C4-2B (cell line): ENCODE results near the gene NRIP2.
"Not testable (repeated sequence)": the region's sequence is repeated elsewhere in the genome, so short reads cannot be mapped to it uniquely, and the experiment has no call there.

ENCODE experiments used
- H3K27ac ChIP-seq: fragments of 450-650 bp; 2 replicates; pipeline ENCODE4 v1.5.1; 2017
- CTCF ChIP-seq: fragments of 450-650 bp; conservative IDR thresholded peaks from 2 replicates; pipeline ENCODE4 v1.5.1; 2017; ENCODE audit warnings: mild to moderate bottlenecking
- ZFX ChIP-seq: fragments of 450-650 bp; IDR thresholded peaks from 2 replicates; pipeline ENCODE4 v1.6.1; 2017

NRIP2 gene

GRCh38 chr12:2834581-2835491, at the start of gene NRIP2:
NRIP2 (minus strand) TSS chr12:2835035; CDS start chr12:2834983, 52 bp downstream.
- no peak within 1 kb of the TSS for H3K27ac ChIP-seq
- no peak for TF ChIP-seq CTCF
- TF ChIP-seq ZFX, result no peak

- H3K27ac ChIP-seq, result no peak overlapping the region
- TF ChIP-seq ZFX (no peak), CTCF (no peak)
These were observed 45.0 kb upstream of the NRIP2 start for GRCh38 chr12:2879853-2880252.

- TF ChIP-seq CTCF, result no peak
- no peak for TF ChIP-seq ZFX
- peak overlapping the region; percentile 90 for H3K27ac ChIP-seq
These were observed 43.3 kb upstream of the NRIP2 start for GRCh38 chr12:2877953-2878732.

- no peak; the same call in 1 of the 2 replicates for TF ChIP-seq CTCF
- TF ChIP-seq ZFX, result peak; percentile 75
These were observed 42.5 kb upstream of the NRIP2 start, which contains the start of the genes FOXM1 and RHNO1 for GRCh38 chr12:2877047-2877952. FOXM1 (minus strand) TSS chr12:2877174; CDS start chr12:2874478, 2,696 bp downstream. RHNO1 (plus strand) TSS chr12:2877223; CDS start chr12:2885367, 8,144 bp downstream.

GRCh38 chr12:2876431-2877046, 41.7 kb upstream of the NRIP2 start:
- peak overlapping the region; percentile 90 for H3K27ac ChIP-seq
- TF ChIP-seq CTCF (no peak), ZFX (peak; percentile 99)

More at GRCh38 chr12:2877047-2877952, 42.5 kb upstream of the NRIP2 start, which contains the start of the genes FOXM1 and RHNO1:
- H3K27ac ChIP-seq, result peak within 1 kb of the TSS; percentile 90

GRCh38 chr12:2868986-2869632, 34.3 kb upstream of the NRIP2 start:
- H3K27ac ChIP-seq, result not testable (repeated sequence)
